HEK293 (cell line): ENCODE data around the gene ZSCAN12.

Experiments
- CTCF ChIA-PET: fragments of 350-600 bp; formaldehyde crosslinking; extraction: SDS; loops from one replicate; lab custom pipeline; 2021; ENCODE audit warnings: antibody characterized with exemption; lab: Yijun Ruan, JAX
- POLR2A ChIA-PET: fragments of 300-600 bp; formaldehyde crosslinking; extraction: SDS; loops from one replicate; lab custom pipeline; 2020; ENCODE audit warnings: antibody characterized with exemption, inconsistent platforms; lab: Yijun Ruan, JAX
- H3K27ac ChIP-seq: fragments of 200-500 bp; sonication (Bioruptor generic); 2 replicates; pipeline ENCODE4 v1.5.1; 2014; ENCODE audit warnings: low read depth, low read length, control low read depth, inconsistent platforms; ENCODE audit errors: extremely low read depth
- H3K36me3 ChIP-seq, 2 experiments: fragments of 200-500 bp in 1 of 2; sonication (Bioruptor generic) in 1 of 2; 1 replicate in 1 of 2; 2 replicates in 1 of 2; pipeline ENCODE4 v1.5.1; 2014 to 2017; ENCODE audit warnings: inconsistent platforms in 2 of 2, low read length in 2 of 2; ENCODE audit not compliant: control insufficient read depth in 2 of 2, insufficient read depth in 1 of 2
- H3K4me1 ChIP-seq: fragments of 200-500 bp; sonication (Bioruptor generic); 2 replicates; pipeline ENCODE4 v1.5.1; 2014; ENCODE audit warnings: mild to moderate bottlenecking, low read length, inconsistent platforms; ENCODE audit not compliant: control insufficient read depth, insufficient read depth
- H3K4me3 ChIP-seq: 2 replicates; pipeline ENCODE4 v1.5.1; 2011; ENCODE audit warnings: low read depth, mild to moderate bottlenecking, control low read depth, low read length, moderate library complexity
- H3K9me3 ChIP-seq: fragments of 200-500 bp; sonication (Bioruptor generic); 2 replicates; pipeline ENCODE4 v1.5.1; 2014; ENCODE audit warnings: low read depth, low read length, inconsistent platforms; ENCODE audit not compliant: control insufficient read depth, insufficient read depth
- FEZF1 ChIP-seq: fragments of 450-650 bp; formaldehyde crosslinking; IDR thresholded peaks from 2 replicates; pipeline ENCODE4 v1.5.1; 2016; ENCODE audit warnings: missing biosample characterization, missing genetic modification characterization
- GLI4 ChIP-seq: fragments of 450-650 bp; formaldehyde crosslinking; IDR thresholded peaks from 2 replicates; pipeline ENCODE4 v1.5.1; 2016; ENCODE audit warnings: missing biosample characterization, missing genetic modification characterization
- GLIS2 ChIP-seq: fragments of 450-650 bp; formaldehyde crosslinking; IDR thresholded peaks from 2 replicates; pipeline ENCODE4 v1.5.1; 2016; ENCODE audit warnings: missing biosample characterization, missing genetic modification characterization
- SETDB1 ChIP-seq: IDR thresholded peaks from one replicate; pipeline ENCODE4 v1.6.1; 2017; ENCODE audit warnings: mild to moderate bottlenecking, low read length, moderate library complexity, mixed read lengths; ENCODE audit not compliant: insufficient read length
- ZBTB17 ChIP-seq: fragments of 450-650 bp; formaldehyde crosslinking; IDR thresholded peaks from 2 replicates; pipeline ENCODE4 v1.5.1; 2016; ENCODE audit warnings: missing biosample characterization, missing genetic modification characterization
- ZBTB26 ChIP-seq: fragments of 450-650 bp; formaldehyde crosslinking; optimal IDR thresholded peaks from 2 replicates; pipeline ENCODE3; 2016; ENCODE audit warnings: missing biosample characterization, mild to moderate bottlenecking, missing genetic modification characterization
- ZNF138 ChIP-seq: fragments of 450-650 bp; formaldehyde crosslinking; IDR thresholded peaks from 2 replicates; pipeline ENCODE4 v1.5.1; 2016; ENCODE audit warnings: missing biosample characterization, missing genetic modification characterization, borderline replicate concordance
- ZNF184 ChIP-seq: fragments of 450-650 bp; IDR thresholded peaks from 2 replicates; pipeline ENCODE4 v1.5.1; 2018; ENCODE audit warnings: missing biosample characterization, mild to moderate bottlenecking, missing genetic modification characterization
- ZNF354C ChIP-seq: fragments of 450-650 bp; formaldehyde crosslinking; IDR thresholded peaks from 2 replicates; pipeline ENCODE4 v1.5.1; 2016; ENCODE audit warnings: missing biosample characterization, missing genetic modification characterization, low read depth, borderline replicate concordance
- ZNF518A ChIP-seq: fragments of 450-650 bp; formaldehyde crosslinking; conservative IDR thresholded peaks from 2 replicates; pipeline ENCODE4 v1.5.1; 2016; ENCODE audit warnings: low read depth, missing biosample characterization, missing genetic modification characterization
- ZNF558 ChIP-seq: fragments of 450-650 bp; formaldehyde crosslinking; IDR thresholded peaks from 2 replicates; pipeline ENCODE4 v1.5.1; 2016; ENCODE audit warnings: missing biosample characterization, missing genetic modification characterization
- ZNF692 ChIP-seq: fragments of 450-650 bp; formaldehyde crosslinking; IDR thresholded peaks from 2 replicates; pipeline ENCODE4 v1.5.1; 2016; ENCODE audit warnings: missing biosample characterization, missing genetic modification characterization
- ZNF837 ChIP-seq: fragments of 450-650 bp; formaldehyde crosslinking; IDR thresholded peaks from 2 replicates; pipeline ENCODE4 v1.5.1; 2016; ENCODE audit warnings: missing biosample characterization, missing genetic modification characterization
- ZSCAN5A ChIP-seq: fragments of 450-650 bp; formaldehyde crosslinking; IDR thresholded peaks from 2 replicates; pipeline ENCODE4 v1.5.1; 2016; ENCODE audit warnings: missing biosample characterization, missing genetic modification characterization

The ZSCAN12 gene

GRCh38 chr6:28343898-28344677 is 55.5 kb downstream of the ZSCAN12 start:
- Histone ChIP-seq H3K4me3 (no peak overlapping the region), H3K27ac (no peak overlapping the region), H3K36me3 (no peaks in the 10 kb centered on the region), H3K9me3 (no peaks in the 10 kb centered on the region), H3K4me1 (no peaks in the 10 kb centered on the region)
- TF ChIP-seq ZNF558 (tag by site-specific recombination): no peak
- no peak for TF ChIP-seq ZBTB26 (tag by site-specific recombination)
- TF ChIP-seq ZBTB17 (tag by site-specific recombination): no peak
- no peak for TF ChIP-seq ZNF692
- no peak for TF ChIP-seq ZNF837 (tag by site-specific recombination)
- TF ChIP-seq ZNF354C (tag by site-specific recombination): no peak
- TF ChIP-seq GLI4 (tag by site-specific recombination): no peak
- no peak for TF ChIP-seq GLIS2 (tag by site-specific recombination)
- TF ChIP-seq FEZF1: no peak
- no peak for TF ChIP-seq ZNF138
- no peak for TF ChIP-seq ZNF184
- ChIA-PET POLR2A (no interaction called here), CTCF (interaction anchor here (0.6 kb wide), 1 partner anchor 14 kb away, joined by 3 read pairs; no protein-coding TSS in a partner anchor)

GRCh38 chr6:28340310-28341095 is 59.0 kb downstream of the ZSCAN12 start:
- ChIA-PET POLR2A (no interaction called here), CTCF (no interaction called here)
- Histone ChIP-seq H3K9me3 (no peaks in the 10 kb centered on the region), H3K36me3 (no peaks in the 10 kb centered on the region), H3K4me3 (no peak overlapping the region), H3K27ac (no peak overlapping the region), H3K4me1 (peaks cover 4% of the 10 kb centered on the region; the same call in 1 of the 2 replicates)
- TF ChIP-seq SETDB1: peak; percentile 20
- no peak for TF ChIP-seq ZSCAN5A (tag by site-specific recombination)

GRCh38 chr6:28337121-28337520 is 62.4 kb downstream of the ZSCAN12 start:
- no peaks in the 10 kb centered on the region for H3K36me3 ChIP-seq
- peak overlapping the region; percentile 78; the same call in 1 of the 2 replicates for H3K4me3 ChIP-seq
- POLR2A ChIA-PET: interaction anchor here (0.5 to 4.0 kb wide), 10 partner anchors 8 to 196 kb away, joined by 3 to 37 read pairs (median 18); partner anchors contain the start of genes PGBD1, ZKSCAN3, ZKSCAN4 and ZKSCAN8
- H3K4me1 ChIP-seq: peaks cover 4% of the 10 kb centered on the region; the same call in 1 of the 2 replicates
- peak overlapping the region; percentile 88 for H3K27ac ChIP-seq
- TF ChIP-seq ZBTB17 (tag by site-specific recombination): peak; percentile 68
- no peak for TF ChIP-seq ZNF518A (tag by site-specific recombination)
- CTCF ChIA-PET: interaction anchor here (0.6 to 0.9 kb wide), 2 partner anchors 10 to 73 kb away, joined by 3 read pairs; no protein-coding TSS in a partner anchor
- no peaks in the 10 kb centered on the region for H3K9me3 ChIP-seq
